HG02642 (cell line): ENCODE data around the gene CCDC71.

Experiments used
- ATAC-seq: cut with Tn5 transposase; IDR thresholded peaks from one replicate; pipeline ENCODE4 v1.9.1; 2021; ENCODE audit warnings: mild to moderate bottlenecking; ENCODE audit not compliant: unreplicated experiment, poor library complexity

The CCDC71 gene

GRCh38 chr3:49171119-49171774 lies 5.1 kb upstream of the CCDC71 start, which contains the start of gene KLHDC8B:
TSS of gene KLHDC8B (plus strand) at chr3:49171598. CDS start at chr3:49172770, 1,172 bp downstream.
- peak; percentile 61 for ATAC-seq

- no peak for ATAC-seq
These were observed 4.6 kb upstream of the CCDC71 start for GRCh38 chr3:49170744-49171118.

- ATAC-seq = no peak
These were observed 823 bp upstream of the CCDC71 start for GRCh38 chr3:49166752-49167556.

GRCh38 chr3:49164983-49165720 lies 979 bp downstream of the CCDC71 start:
- no peak for ATAC-seq

- no peak for ATAC-seq
These were observed 2.5 kb downstream of the CCDC71 start for GRCh38 chr3:49163609-49164008.

- no peak for ATAC-seq
These were observed 3.2 kb downstream of the CCDC71 start for GRCh38 chr3:49162751-49163419.

GRCh38 chr3:49161808-49162530 lies 4.2 kb downstream of the CCDC71 start:
- ATAC-seq = no peak

- no peak for ATAC-seq
These were observed 4.9 kb downstream of the CCDC71 start for GRCh38 chr3:49161197-49161596.

- no peak for ATAC-seq
These were observed 7.3 kb downstream of the CCDC71 start for GRCh38 chr3:49158792-49159191.

- ATAC-seq = no peak
These were observed 7.9 kb downstream of the CCDC71 start for GRCh38 chr3:49158103-49158709.

- ATAC-seq = no peak
These were observed 8.8 kb downstream of the CCDC71 start for GRCh38 chr3:49157289-49157688.

GRCh38 chr3:49153349-49153912 lies 12.7 kb downstream of the CCDC71 start:
- ATAC-seq = no peak

- ATAC-seq = no peak
These were observed 14.5 kb downstream of the CCDC71 start for GRCh38 chr3:49151610-49152009.

GRCh38 chr3:49148159-49148558 lies 18.0 kb downstream of the CCDC71 start:
- ATAC-seq = no peak

GRCh38 chr3:49140080-49140479 lies 26.1 kb downstream of the CCDC71 start:
- ATAC-seq = no peak

GRCh38 chr3:49135499-49135898 lies 30.6 kb downstream of the CCDC71 start:
- ATAC-seq = no peak

GRCh38 chr3:49134471-49135265 lies 31.5 kb downstream of the CCDC71 start:
- no peak for ATAC-seq

- ATAC-seq = no peak
These were observed 32.7 kb downstream of the CCDC71 start for GRCh38 chr3:49133226-49133951.
